Effector CD8-positive, alpha-beta T cell (primary cell): ENCODE data around the gene TFCP2.
"Not testable (repeated sequence)": the region's sequence is repeated elsewhere in the genome, so short reads cannot be mapped to it uniquely, and the experiment has no call there.

ENCODE experiments used
- DNase-seq: peaks from one replicate; lab custom pipeline; 2025; lab: John Stamatoyannopoulos, UW
- total RNA-seq, 4 experiments: gene quantifications; one replicate each; lab custom pipeline; 2026; lab: John Stamatoyannopoulos, UW

TFCP2 gene
- total RNA-seq, result 25.0 to 37.8 (median 30.9) reads per million in 4 experiments

GRCh38 chr12:51172515-51173431, at the start of gene TFCP2:
Gene TFCP2, minus strand, starts transcription at chr12:51173135. Its CDS starts 713 bp downstream, at chr12:51172422.
- peak; percentile 87 for DNase-seq

GRCh38 chr12:51222461-51222860, 49.5 kb upstream of the TFCP2 start:
- no peak for DNase-seq

- DNase-seq, result not testable (repeated sequence)
Observed at GRCh38 chr12:51219857-51220256, 46.9 kb upstream of the TFCP2 start.

- DNase-seq, result no peak
Observed at GRCh38 chr12:51219322-51219721, 46.4 kb upstream of the TFCP2 start.

GRCh38 chr12:51218607-51219161, 45.7 kb upstream of the TFCP2 start:
- DNase-seq, result no peak

GRCh38 chr12:51217968-51218606, 45.2 kb upstream of the TFCP2 start, which contains the start of gene POU6F1:
Gene POU6F1, minus strand, starts transcription at chr12:51218062. Its CDS starts 11,226 bp downstream, at chr12:51206836.
- DNase-seq, result peak; percentile 58

- peak; percentile 46 for DNase-seq
Observed at GRCh38 chr12:51217133-51217967, 44.4 kb upstream of the TFCP2 start.

- DNase-seq, result no peak
Observed at GRCh38 chr12:51216642-51217041, 43.7 kb upstream of the TFCP2 start.

GRCh38 chr12:51214895-51215294, 42.0 kb upstream of the TFCP2 start:
- DNase-seq, result no peak

- no peak for DNase-seq
Observed at GRCh38 chr12:51210690-51211395, 37.9 kb upstream of the TFCP2 start.

- DNase-seq, result no peak
Observed at GRCh38 chr12:51209259-51209658, 36.3 kb upstream of the TFCP2 start.

- no peak for DNase-seq
Observed at GRCh38 chr12:51208016-51208660, 35.2 kb upstream of the TFCP2 start.

GRCh38 chr12:51205350-51205749, 32.4 kb upstream of the TFCP2 start:
- no peak for DNase-seq

GRCh38 chr12:51202718-51203117, 29.8 kb upstream of the TFCP2 start:
- no peak for DNase-seq

- DNase-seq, result no peak
Observed at GRCh38 chr12:51200806-51201205, 27.9 kb upstream of the TFCP2 start.

GRCh38 chr12:51200156-51200555, 27.2 kb upstream of the TFCP2 start:
- DNase-seq, result no peak

GRCh38 chr12:51199366-51199945, 26.5 kb upstream of the TFCP2 start:
- DNase-seq, result no peak

- no peak for DNase-seq
Observed at GRCh38 chr12:51198568-51199365, 25.8 kb upstream of the TFCP2 start.
